GM15510 (cell line): ENCODE measurements around the gene LGR4.

Experiments used
- POLR2A ChIP-seq: IDR thresholded peaks from 3 replicates; pipeline ENCODE4 v1.6.1; 2011; ENCODE audit warnings: borderline replicate concordance; ENCODE audit not compliant: insufficient read length; ENCODE audit errors: extremely low read depth

The LGR4 gene

GRCh38 chr11:27427183-27427980, 45.2 kb downstream of the LGR4 start:
- no peak for TF ChIP-seq POLR2A

GRCh38 chr11:27425814-27426213, 46.8 kb downstream of the LGR4 start:
- no peak for TF ChIP-seq POLR2A

GRCh38 chr11:27423125-27423524, 49.5 kb downstream of the LGR4 start:
- no peak for TF ChIP-seq POLR2A

GRCh38 chr11:27421819-27422494, 50.6 kb downstream of the LGR4 start:
- no peak for TF ChIP-seq POLR2A

- no peak for TF ChIP-seq POLR2A
Observed at GRCh38 chr11:27420722-27421572, 51.6 kb downstream of the LGR4 start.

- TF ChIP-seq POLR2A, result no peak
Observed at GRCh38 chr11:27420217-27420616, 52.4 kb downstream of the LGR4 start.

- TF ChIP-seq POLR2A, result no peak
Observed at GRCh38 chr11:27418356-27418755, 54.2 kb downstream of the LGR4 start.

- no peak for TF ChIP-seq POLR2A
Observed at GRCh38 chr11:27416568-27417176, 55.9 kb downstream of the LGR4 start.

GRCh38 chr11:27414644-27415043, 57.9 kb downstream of the LGR4 start:
- no peak for TF ChIP-seq POLR2A

GRCh38 chr11:27413218-27413617, 59.4 kb downstream of the LGR4 start:
- TF ChIP-seq POLR2A, result no peak

GRCh38 chr11:27412192-27412691, 60.3 kb downstream of the LGR4 start:
- TF ChIP-seq POLR2A, result no peak

GRCh38 chr11:27411328-27411727, 61.3 kb downstream of the LGR4 start:
- no peak for TF ChIP-seq POLR2A

- no peak for TF ChIP-seq POLR2A
Observed at GRCh38 chr11:27410272-27410671, 62.3 kb downstream of the LGR4 start.

- TF ChIP-seq POLR2A, result no peak
Observed at GRCh38 chr11:27409742-27410141, 62.8 kb downstream of the LGR4 start.
